Right lobe of liver (tissue), 6 donors: ENCODE data around the gene CCNK. TPM values are rescaled to one million over a fixed set of nuclear protein-coding genes. Genes with fewer than 3 reads are reported as not detected.

Experiments used
- ATAC-seq, 4 donors: fragments of 200-7000 bp; cut with Tn5 transposase; one replicate each; pipeline ENCODE4 v1.9.1; 2020; ENCODE audit warnings: mild to moderate bottlenecking in 4 of 4, moderate library complexity in 4 of 4
- DNase-seq, 3 donors: peaks; one replicate each; pipeline ENCODE4 v3.0.0-alpha.2; 2020
- H3K27ac ChIP-seq, 3 donors: fragments of 200-600 bp; one replicate each; pipeline ENCODE4 v1.8.0; 2022
- H3K27me3 ChIP-seq, 2 donors: fragments of 200-600 bp; one replicate each; pipeline ENCODE4 v1.8.0; 2022
- H3K36me3 ChIP-seq, 4 donors: fragments of 200-600 bp; sonication (generic) in 1 of 4; one replicate each; pipeline versions ENCODE4 v1.5.1 to v1.8.0; 2017 to 2022; ENCODE audit warnings: control low read depth in 1 of 4
- H3K4me1 ChIP-seq, 4 donors: fragments of 200-600 bp; sonication (generic) in 1 of 4; one replicate each; pipeline versions ENCODE4 v1.5.1 to v1.8.0; 2017 to 2022; ENCODE audit warnings: control low read depth in 1 of 4
- H3K4me3 ChIP-seq, 3 donors: fragments of 200-600 bp; one replicate each; pipeline ENCODE4 v1.8.0; 2022
- H3K9me3 ChIP-seq, 4 donors: fragments of 200-600 bp; sonication (generic) in 1 of 4; one replicate each; pipeline versions ENCODE4 v1.5.1 to v1.8.0; 2017 to 2022; ENCODE audit warnings: control low read depth in 1 of 4
- POLR2A ChIP-seq: fragments of 450-650 bp; IDR thresholded peaks from one replicate; pipeline ENCODE4 v1.6.1; 2017; ENCODE audit warnings: antibody characterized with exemption, mild to moderate bottlenecking
- WGBS: methylation state at CpG from one replicate; pipeline ENCODE4 v1.1.6; 2018; ENCODE audit warnings: low coverage, low lambda C conversion rate; ENCODE audit not compliant: insufficient coverage; ENCODE audit errors: missing lambda C conversion rate; 5-methylcytosine and 5-hydroxymethylcytosine counted together
- intact Hi-C, 2 donors: fragments of 100-400 bp; cut with DNase I; formaldehyde crosslinking; loops; one replicate each; pipeline versions ENCODE4 v1.11.2 to v1.14.1; 2022
- total RNA-seq, 6 experiments: library from RNA; depleted of rRNA in 2 of 6; stranded (reverse); fragments of >200 nt in 2 of 6; fragmentation: NEBNext Ultra II Directional in 3 of 6; extraction: Animal tissue kit (Norgen Biotek cat#: 25700) in 3 of 6; gene quantifications; one replicate each; pipeline versions ENCODE4 v1.1.0 to v1.2.4, GENCODE V29; 2016 to 2023
- TF ChIP-seq, protein P1 (sequence below), 4 donors: fragments of 200-600 bp in 3 of 4; fragments of 450-650 bp in 1 of 4; IDR thresholded peaks; one replicate each; pipeline versions ENCODE4 v1.5.1 to v1.8.0; 2016 to 2022; ENCODE audit warnings: antibody characterized with exemption in 4 of 4, mild to moderate bottlenecking in 2 of 4
- donor health status: DM: no; HTN: yes; CAD: no.
- donor health status: DM: no; HTN: no; CAD: no.
- donor health status: DM: no; HTN: no; CAD: no.
- donor health status: DM: no; HTN: yes; CAD: no.
- donor health status: DM: no; HTN: yes; CAD: no.

The CCNK gene
- total RNA-seq, 6 experiments from 2014 or later, result 11.8 to 23.4 (median 15.4) TPM

DNA sequence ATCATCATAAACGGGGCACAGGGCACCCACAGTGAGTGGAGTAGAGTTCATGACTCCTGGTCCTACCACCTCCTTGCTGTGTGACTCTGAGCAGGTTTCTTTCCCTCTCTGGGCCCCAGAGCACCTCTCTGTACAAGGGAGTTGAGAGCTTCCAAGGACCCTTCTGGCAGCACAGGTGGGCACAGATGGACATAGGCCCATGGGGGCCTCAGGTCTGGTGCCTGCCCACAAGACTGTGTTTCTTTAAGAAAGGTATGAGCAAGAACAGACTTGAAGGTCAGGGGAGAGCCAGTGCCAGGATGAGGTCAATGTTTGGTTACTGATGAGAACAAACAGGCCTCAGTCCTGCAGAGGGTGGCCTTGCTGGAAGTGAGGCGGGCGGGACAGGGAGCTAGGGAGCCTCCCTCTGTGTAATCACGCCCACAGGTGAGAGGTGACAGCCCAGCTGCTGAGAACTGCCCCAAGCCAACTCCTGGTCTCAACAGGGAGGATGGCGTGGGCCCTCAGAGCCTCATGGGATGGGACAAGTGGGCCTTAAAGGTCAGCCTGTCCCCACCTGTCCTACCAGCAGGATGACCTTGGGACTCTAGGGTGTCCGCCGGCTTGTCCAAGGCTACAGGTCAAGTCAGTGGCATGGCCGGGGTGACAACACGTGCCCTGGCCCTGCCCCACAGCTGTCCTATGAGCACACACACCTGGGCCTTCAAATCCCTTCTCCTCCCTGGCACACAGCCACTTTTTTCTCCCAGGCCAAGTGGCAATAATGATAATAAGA lies 73.7 kb downstream of the CCNK start:
- Histone ChIP-seq H3K27ac (peak overlapping the region; percentile 62 to 73 (median 69)), H3K4me3 (no peak overlapping the region), H3K4me1 (peaks cover 0 to 68% (median 33%) of the 10 kb centered on the region in 4 donors), H3K36me3 (no peaks in the 10 kb centered on the region), H3K9me3 (no peaks in the 10 kb centered on the region), H3K27me3 (no peaks in the 10 kb centered on the region)
- TF ChIP-seq, protein P1, sequence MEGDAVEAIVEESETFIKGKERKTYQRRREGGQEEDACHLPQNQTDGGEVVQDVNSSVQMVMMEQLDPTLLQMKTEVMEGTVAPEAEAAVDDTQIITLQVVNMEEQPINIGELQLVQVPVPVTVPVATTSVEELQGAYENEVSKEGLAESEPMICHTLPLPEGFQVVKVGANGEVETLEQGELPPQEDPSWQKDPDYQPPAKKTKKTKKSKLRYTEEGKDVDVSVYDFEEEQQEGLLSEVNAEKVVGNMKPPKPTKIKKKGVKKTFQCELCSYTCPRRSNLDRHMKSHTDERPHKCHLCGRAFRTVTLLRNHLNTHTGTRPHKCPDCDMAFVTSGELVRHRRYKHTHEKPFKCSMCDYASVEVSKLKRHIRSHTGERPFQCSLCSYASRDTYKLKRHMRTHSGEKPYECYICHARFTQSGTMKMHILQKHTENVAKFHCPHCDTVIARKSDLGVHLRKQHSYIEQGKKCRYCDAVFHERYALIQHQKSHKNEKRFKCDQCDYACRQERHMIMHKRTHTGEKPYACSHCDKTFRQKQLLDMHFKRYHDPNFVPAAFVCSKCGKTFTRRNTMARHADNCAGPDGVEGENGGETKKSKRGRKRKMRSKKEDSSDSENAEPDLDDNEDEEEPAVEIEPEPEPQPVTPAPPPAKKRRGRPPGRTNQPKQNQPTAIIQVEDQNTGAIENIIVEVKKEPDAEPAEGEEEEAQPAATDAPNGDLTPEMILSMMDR (IDR thresholded peaks at IDR 0.05), result no peak
- no peak for TF ChIP-seq POLR2A
- ATAC-seq (peak; percentile 57 to 76 (median 63)), DNase-seq (peak; percentile 61 to 86 (median 81))
- intact Hi-C loops, result no loop called here
- WGBS, result 26% methylated on average over 3 of the region's 9 CpGs

DNA sequence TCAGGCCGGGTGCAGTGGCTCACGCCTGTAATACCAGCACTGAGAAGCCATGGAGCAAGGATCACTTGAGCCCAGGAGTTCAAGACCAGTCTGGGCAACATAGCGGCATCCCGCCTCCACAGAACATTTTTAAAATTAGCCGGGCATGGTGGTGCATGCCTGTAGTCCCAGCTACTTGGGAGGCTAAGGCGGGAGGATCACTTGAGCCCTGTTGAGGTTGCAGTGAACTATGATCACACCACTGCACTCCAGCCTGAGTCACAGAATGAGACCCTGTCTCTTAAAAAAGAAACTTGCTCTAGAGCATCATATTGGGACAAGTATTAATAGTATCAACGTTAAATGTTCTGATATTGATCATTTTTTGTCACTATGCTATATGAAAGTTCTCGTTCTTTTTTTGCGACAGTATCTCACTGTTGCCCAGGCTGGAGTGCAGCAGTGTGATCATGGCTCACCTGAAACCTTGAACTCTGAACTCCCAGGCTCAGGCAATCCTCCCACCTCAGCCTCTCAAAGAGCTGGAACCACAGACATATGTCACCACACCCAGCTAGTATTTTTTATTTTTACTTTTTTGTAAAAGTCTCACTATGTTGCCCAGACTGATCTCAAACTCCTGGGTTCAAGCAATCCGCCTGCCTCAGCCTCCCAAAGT lies 75.1 kb downstream of the CCNK start:
- H3K27ac ChIP-seq, result peak overlapping the region in 2 of 3 donors; percentile 69 to 73
- DNase-seq (no peak), ATAC-seq (no peak)
- no peaks in the 10 kb centered on the region for H3K9me3 ChIP-seq
- H3K27me3 ChIP-seq, result no peaks in the 10 kb centered on the region
- intact Hi-C loops, result no loop called here
- TF ChIP-seq POLR2A, result no peak
- TF ChIP-seq, protein P1 (IDR thresholded peaks at IDR 0.05), result no peak
- peaks cover 0 to 70% (median 31%) of the 10 kb centered on the region in 4 donors for H3K4me1 ChIP-seq
- 63% methylated on average over 5 of the region's 10 CpGs for WGBS
- no peak overlapping the region for H3K4me3 ChIP-seq
- no peaks in the 10 kb centered on the region for H3K36me3 ChIP-seq

GRCh38 chr14:99559286-99559990 lies 78.2 kb downstream of the CCNK start:
- Histone ChIP-seq H3K27ac (peak overlapping the region in 1 of 3 donors; percentile 22), H3K4me3 (no peak overlapping the region), H3K27me3 (no peaks in the 10 kb centered on the region), H3K4me1 (peaks cover 0 to 74% (median 31%) of the 10 kb centered on the region in 4 donors), H3K36me3 (no peaks in the 10 kb centered on the region), H3K9me3 (no peaks in the 10 kb centered on the region)
- intact Hi-C loops, result no loop called here
- no peak for DNase-seq
- 51% methylated on average over 13 of the region's 16 CpGs for WGBS
- TF ChIP-seq, protein P1 (IDR thresholded peaks at IDR 0.05), result no peak
- no peak for TF ChIP-seq POLR2A
- no peak for ATAC-seq

GRCh38 chr14:99560403-99560802 lies 79.2 kb downstream of the CCNK start:
- WGBS, result 50% methylated on average over 2 of the region's 13 CpGs

More at GRCh38 chr14:99560403-99560802, 79.2 kb downstream of the CCNK start:
- peaks cover 0 to 74% (median 31%) of the 10 kb centered on the region in 4 donors for H3K4me1 ChIP-seq
- H3K36me3 ChIP-seq, result no peaks in the 10 kb centered on the region
- TF ChIP-seq, protein P1 (IDR thresholded peaks at IDR 0.05), result no peak
- TF ChIP-seq POLR2A, result no peak
- no peaks in the 10 kb centered on the region for H3K9me3 ChIP-seq
- no peak for ATAC-seq
- H3K27ac ChIP-seq, result peak overlapping the region; percentile 31 to 69 (median 55)
- no peak for DNase-seq
- H3K4me3 ChIP-seq, result no peak overlapping the region
- H3K27me3 ChIP-seq, result no peaks in the 10 kb centered on the region
- intact Hi-C loops, result no loop called here
